Measurements from ENCODE around the gene SLC49A4.

DNA sequence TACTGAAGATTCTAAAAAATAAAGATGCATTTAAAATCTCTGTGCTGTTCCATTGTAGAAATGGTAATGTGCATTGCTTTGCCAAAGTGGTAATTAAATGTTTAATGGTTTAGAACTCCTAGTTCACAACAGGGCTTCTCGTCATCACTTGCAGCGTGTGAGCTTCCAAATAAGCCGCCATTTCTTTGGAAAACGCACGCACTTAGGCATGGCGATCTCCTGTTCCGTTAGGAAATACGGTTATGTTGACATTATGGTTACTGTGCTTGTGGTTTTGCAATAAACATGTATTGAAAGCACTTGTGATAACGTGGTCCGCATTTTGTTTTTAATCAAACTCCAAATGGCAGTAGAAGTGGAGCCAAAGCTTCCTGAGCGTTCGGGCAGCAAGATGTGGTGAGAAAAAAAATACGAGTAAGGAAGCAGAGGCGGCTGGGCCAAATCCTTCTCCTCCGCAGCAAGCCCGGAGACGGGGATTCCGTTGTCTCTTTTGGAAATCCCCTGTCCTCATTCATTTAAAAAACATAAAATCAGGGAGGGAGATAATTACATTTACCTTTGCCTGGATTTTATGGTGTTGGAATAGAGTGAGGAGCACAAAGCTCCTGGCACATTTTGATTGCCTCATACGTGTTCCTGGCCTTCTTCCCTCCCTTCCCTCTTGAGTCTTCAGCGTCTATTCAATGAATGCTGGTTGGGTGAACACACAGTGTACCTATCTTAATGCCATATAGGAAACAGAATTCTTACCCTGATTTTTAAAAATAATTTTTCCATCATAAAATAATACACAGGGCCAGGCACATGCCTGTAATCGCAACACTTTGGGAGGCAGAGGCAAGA, 97.5 kb downstream of the SLC49A4 start:
- TF ChIP-seq, protein P1, sequence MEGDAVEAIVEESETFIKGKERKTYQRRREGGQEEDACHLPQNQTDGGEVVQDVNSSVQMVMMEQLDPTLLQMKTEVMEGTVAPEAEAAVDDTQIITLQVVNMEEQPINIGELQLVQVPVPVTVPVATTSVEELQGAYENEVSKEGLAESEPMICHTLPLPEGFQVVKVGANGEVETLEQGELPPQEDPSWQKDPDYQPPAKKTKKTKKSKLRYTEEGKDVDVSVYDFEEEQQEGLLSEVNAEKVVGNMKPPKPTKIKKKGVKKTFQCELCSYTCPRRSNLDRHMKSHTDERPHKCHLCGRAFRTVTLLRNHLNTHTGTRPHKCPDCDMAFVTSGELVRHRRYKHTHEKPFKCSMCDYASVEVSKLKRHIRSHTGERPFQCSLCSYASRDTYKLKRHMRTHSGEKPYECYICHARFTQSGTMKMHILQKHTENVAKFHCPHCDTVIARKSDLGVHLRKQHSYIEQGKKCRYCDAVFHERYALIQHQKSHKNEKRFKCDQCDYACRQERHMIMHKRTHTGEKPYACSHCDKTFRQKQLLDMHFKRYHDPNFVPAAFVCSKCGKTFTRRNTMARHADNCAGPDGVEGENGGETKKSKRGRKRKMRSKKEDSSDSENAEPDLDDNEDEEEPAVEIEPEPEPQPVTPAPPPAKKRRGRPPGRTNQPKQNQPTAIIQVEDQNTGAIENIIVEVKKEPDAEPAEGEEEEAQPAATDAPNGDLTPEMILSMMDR (IDR thresholded peaks at IDR 0.05) = no peak
- no peak for TF ChIP-seq POLR2A (IDR thresholded peaks at IDR 0.05)

Data from adrenal gland (tissue), 5 donors.